ENCODE measurements around the gene WFDC13.

- TF ChIP-seq CTCF (IDR thresholded peaks at IDR 0.05) (no peak), POLR2A (IDR thresholded peaks at IDR 0.05) (no peak)
Measured at GRCh38 chr20:45727044-45727443, 25.2 kb downstream of the WFDC13 start.

Measured in right lobe of liver (tissue), 4 donors.